Tibial nerve (tissue), 3 donors: ENCODE data around the gene HOTAIR.

Experiments used
- CTCF ChIP-seq, 5 experiments: fragments of 200-600 bp in 3 of 5; fragments of 450-650 bp in 2 of 5; sonication (generic) in 3 of 5; IDR thresholded peaks; one replicate each; pipeline ENCODE4 v1.5.1; 2016 to 2019; ENCODE audit warnings: antibody characterized with exemption in 5 of 5, mild to moderate bottlenecking in 3 of 5, moderate library complexity in 2 of 5
- POLR2A ChIP-seq, 2 donors: fragments of 450-650 bp; IDR thresholded peaks; one replicate each; pipeline ENCODE4 v1.6.1; 2017; ENCODE audit warnings: antibody characterized with exemption in 2 of 2, mild to moderate bottlenecking in 2 of 2, moderate library complexity in 2 of 2

- TF ChIP-seq CTCF (IDR thresholded peaks at IDR 0.05) (no peak), POLR2A (IDR thresholded peaks at IDR 0.05) (no peak)
Measured at GRCh38 chr12:53956914-53957536, 17.7 kb downstream of the HOTAIR start.
